Adrenal gland (tissue), 12 donors: Measurements from ENCODE around the gene DPYD. TPM values are rescaled to one million over a fixed set of nuclear protein-coding genes. Genes with fewer than 3 reads are reported as not detected.

Experiments used
- DNase-seq, 7 donors: peaks; one replicate each; pipeline ENCODE4 v3.0.0-alpha.2; 2019 to 2020
- H3K27ac ChIP-seq, 5 donors: fragments of 200-600 bp; sonication (generic) in 4 of 5; 1 replicate in 3 of 5; 2 replicates in 2 of 5; pipeline versions ENCODE4 v1.5.1 to v1.8.0; 2016 to 2020; ENCODE audit warnings: mild to moderate bottlenecking in 1 of 5
- H3K27me3 ChIP-seq: fragments of 200-600 bp; 2 replicates; pipeline ENCODE4 v1.8.0; 2021
- H3K36me3 ChIP-seq, 2 donors: fragments of 200-600 bp; replicated peaks in 1 of 2; 1 replicate in 1 of 2; 2 replicates in 1 of 2; pipeline versions ENCODE4 v1.5.1 to v1.8.0; 2018 to 2022
- H3K4me1 ChIP-seq, 2 donors: fragments of 200-600 bp; replicated peaks in 1 of 2; 1 replicate in 1 of 2; 2 replicates in 1 of 2; pipeline versions ENCODE4 v1.5.1 to v1.8.0; 2018 to 2021
- H3K4me3 ChIP-seq, 4 donors: fragments of 200-600 bp; sonication (generic) in 3 of 4; one replicate each; pipeline ENCODE4 v1.5.1; 2016 to 2018
- H3K9me3 ChIP-seq, 3 donors: fragments of 200-600 bp; sonication (generic) in 1 of 3; replicated peaks in 1 of 3; 1 replicate in 2 of 3; 2 replicates in 1 of 3; pipeline versions ENCODE4 v1.5.1 to v1.8.0; 2016 to 2021
- POLR2A ChIP-seq, 2 donors: fragments of 450-650 bp; IDR thresholded peaks; one replicate each; pipeline ENCODE4 v1.6.1; 2017; ENCODE audit warnings: antibody characterized with exemption in 2 of 2, mild to moderate bottlenecking in 2 of 2, moderate library complexity in 1 of 2
- WGBS, 4 donors: extraction: QIAGEN DNeasy Blood & Tissue Kit in 2 of 4; methylation state at CpG; one replicate each; pipeline versions ENCODE4 v1.1.5 to v1.1.7; 2013 to 2017; 5-methylcytosine and 5-hydroxymethylcytosine counted together
- intact Hi-C, 2 donors: fragments of 100-400 bp; cut with DNase I; formaldehyde crosslinking; loops; one replicate each; pipeline versions ENCODE4 v1.14.1 to v1.15.0; 2022 to 2023
- polyA plus RNA-seq, 3 donors: library from polyadenylated mRNA; stranded (reverse); fragments of 200-250 nt in 2 of 3; fragments of 350-450 nt in 1 of 3; fragmentation: Illumina TruSeq in 1 of 3; extraction: RNeasy Lipid Tissue Mini Kit (QIAGEN cat#74804) in 1 of 3; gene quantifications; one replicate each; pipeline ENCODE4 v1.2.3, GENCODE V29; 2013 to 2014
- total RNA-seq, 9 donors: library from RNA; depleted of rRNA in 4 of 9; stranded (reverse); fragments of >200 nt in 4 of 9; fragments of 120-200 nt in 1 of 9; fragmentation: NEBNext Ultra II Directional in 1 of 9; extraction: Animal tissue kit (Norgen Biotek cat#: 25700) in 1 of 9; gene quantifications; one replicate each; pipeline versions ENCODE4 v1.1.0 to v1.2.4, GENCODE V29; 2013 to 2023
- TF ChIP-seq, protein P1 (sequence below), 6 experiments: fragments of 450-650 bp in 4 of 6; fragments of 200-600 bp in 2 of 6; sonication (generic) in 1 of 6; IDR thresholded peaks; 1 replicate in 5 of 6; 2 replicates in 1 of 6; pipeline versions ENCODE4 v1.5.1 to v1.8.0; 2016 to 2021; ENCODE audit warnings: antibody characterized with exemption in 6 of 6, mild to moderate bottlenecking in 2 of 6, moderate library complexity in 1 of 6
- donor health status: healthy with polysubstance abuse.
- donor health status: Bipolar disorder and iron deficiency.
- donor health status: DM: yes; HTN: yes; CAD: no.
- donor health status: DM: no; HTN: no; CAD: no.
- donor health status: DM: no; HTN: no; CAD: no.
- donor health status: DM: yes; HTN: yes; CAD: no.

Gene DPYD
- total and polyA plus RNA-seq, 12 donors: 6.6 to 73.1 (median 30.2) TPM

DNA sequence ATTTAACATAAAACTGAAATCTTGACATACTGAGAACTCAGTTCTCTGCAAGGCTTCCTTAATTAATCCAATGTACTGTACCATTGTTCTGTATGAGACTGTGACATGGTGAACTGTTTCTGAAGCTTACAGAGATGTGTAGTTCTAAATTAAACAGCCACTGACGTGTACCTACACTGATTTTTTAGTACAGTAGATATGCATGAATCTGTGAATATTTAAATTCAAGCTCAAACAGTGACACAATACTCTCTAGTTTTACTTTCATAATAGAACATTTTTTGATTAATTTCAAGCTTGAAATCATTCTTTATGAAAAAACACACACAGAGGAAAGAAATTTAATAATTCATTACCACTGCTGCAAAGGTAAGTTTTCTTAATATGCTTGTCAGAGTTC, 621.9 kb downstream of the DPYD start:
- Histone ChIP-seq H3K27ac (no peak overlapping the region), H3K4me1 (no peaks in the 10 kb centered on the region), H3K4me3 (no peak overlapping the region), H3K27me3 (no peaks in the 10 kb centered on the region), H3K36me3 (no peaks in the 10 kb centered on the region), H3K9me3 (no peaks in the 10 kb centered on the region)
- no peak for DNase-seq
- TF ChIP-seq, protein P1, sequence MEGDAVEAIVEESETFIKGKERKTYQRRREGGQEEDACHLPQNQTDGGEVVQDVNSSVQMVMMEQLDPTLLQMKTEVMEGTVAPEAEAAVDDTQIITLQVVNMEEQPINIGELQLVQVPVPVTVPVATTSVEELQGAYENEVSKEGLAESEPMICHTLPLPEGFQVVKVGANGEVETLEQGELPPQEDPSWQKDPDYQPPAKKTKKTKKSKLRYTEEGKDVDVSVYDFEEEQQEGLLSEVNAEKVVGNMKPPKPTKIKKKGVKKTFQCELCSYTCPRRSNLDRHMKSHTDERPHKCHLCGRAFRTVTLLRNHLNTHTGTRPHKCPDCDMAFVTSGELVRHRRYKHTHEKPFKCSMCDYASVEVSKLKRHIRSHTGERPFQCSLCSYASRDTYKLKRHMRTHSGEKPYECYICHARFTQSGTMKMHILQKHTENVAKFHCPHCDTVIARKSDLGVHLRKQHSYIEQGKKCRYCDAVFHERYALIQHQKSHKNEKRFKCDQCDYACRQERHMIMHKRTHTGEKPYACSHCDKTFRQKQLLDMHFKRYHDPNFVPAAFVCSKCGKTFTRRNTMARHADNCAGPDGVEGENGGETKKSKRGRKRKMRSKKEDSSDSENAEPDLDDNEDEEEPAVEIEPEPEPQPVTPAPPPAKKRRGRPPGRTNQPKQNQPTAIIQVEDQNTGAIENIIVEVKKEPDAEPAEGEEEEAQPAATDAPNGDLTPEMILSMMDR (IDR thresholded peaks at IDR 0.05): no peak
- no peak for TF ChIP-seq POLR2A (IDR thresholded peaks at IDR 0.05)
- intact Hi-C loops: no loop called here
- 83 to 93% (median 91%) methylated on average over 1 of the region's 1 CpG for WGBS, 4 donors

DNA sequence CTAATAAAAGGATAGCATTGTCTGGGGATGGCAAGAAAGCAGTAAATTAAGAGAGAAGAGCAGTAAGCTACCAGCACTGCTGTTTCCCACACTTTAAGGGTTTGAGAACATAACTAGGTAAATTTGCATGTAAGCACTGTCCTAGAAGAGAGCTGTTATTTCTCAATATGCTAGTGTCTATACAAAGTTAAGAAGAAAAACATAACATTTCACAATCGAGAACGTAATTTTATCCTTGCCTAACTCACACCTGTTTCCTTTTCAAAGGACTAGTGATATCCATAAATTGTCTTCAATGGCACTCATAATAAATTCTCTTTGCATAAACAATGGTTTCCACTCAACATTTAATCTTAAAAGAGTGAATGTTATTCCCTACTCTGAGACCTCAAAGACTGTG, 623.2 kb downstream of the DPYD start:
- Histone ChIP-seq H3K36me3 (no peaks in the 10 kb centered on the region), H3K27me3 (no peaks in the 10 kb centered on the region), H3K9me3 (no peaks in the 10 kb centered on the region), H3K4me1 (no peaks in the 10 kb centered on the region), H3K4me3 (no peak overlapping the region), H3K27ac (no peak overlapping the region)
- DNase-seq: no peak
- 82 to 88% (median 85%) methylated on average over 2 of the region's 2 CpGs for WGBS, 4 donors
- no peak for TF ChIP-seq POLR2A (IDR thresholded peaks at IDR 0.05)
- TF ChIP-seq, protein P1 (IDR thresholded peaks at IDR 0.05): no peak
- intact Hi-C loops: no loop called here

DNA sequence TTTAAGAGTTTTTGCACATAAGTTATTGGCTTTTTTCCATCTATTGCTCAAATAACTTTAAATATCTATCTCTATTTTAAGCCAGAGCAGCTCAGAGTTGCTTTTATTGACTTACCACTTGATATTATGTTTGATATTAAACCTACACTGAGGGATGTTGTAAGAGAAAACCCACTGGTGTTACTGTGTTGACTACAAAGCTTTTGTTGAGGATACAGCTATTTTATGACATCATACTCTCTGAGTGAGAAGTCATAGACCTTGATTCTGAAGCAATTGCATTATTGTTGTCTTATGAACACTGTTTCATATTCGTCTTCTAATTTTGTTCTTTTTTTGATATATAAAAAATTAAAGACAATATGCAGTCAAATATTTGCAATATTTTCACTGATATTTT, 638.9 kb downstream of the DPYD start:
- Histone ChIP-seq H3K36me3 (no peaks in the 10 kb centered on the region), H3K27me3 (no peaks in the 10 kb centered on the region), H3K4me1 (peaks cover 12 to 14% of the 10 kb centered on the region in 2 donors), H3K9me3 (no peaks in the 10 kb centered on the region), H3K27ac (no peak overlapping the region), H3K4me3 (no peak overlapping the region)
- no peak for DNase-seq
- WGBS, 4 donors: 77 to 93% (median 86%) methylated on average over 1 of the region's 1 CpG
- intact Hi-C loops: no loop called here
- no peak for TF ChIP-seq POLR2A (IDR thresholded peaks at IDR 0.05)
- TF ChIP-seq, protein P1 (IDR thresholded peaks at IDR 0.05): no peak

DNA sequence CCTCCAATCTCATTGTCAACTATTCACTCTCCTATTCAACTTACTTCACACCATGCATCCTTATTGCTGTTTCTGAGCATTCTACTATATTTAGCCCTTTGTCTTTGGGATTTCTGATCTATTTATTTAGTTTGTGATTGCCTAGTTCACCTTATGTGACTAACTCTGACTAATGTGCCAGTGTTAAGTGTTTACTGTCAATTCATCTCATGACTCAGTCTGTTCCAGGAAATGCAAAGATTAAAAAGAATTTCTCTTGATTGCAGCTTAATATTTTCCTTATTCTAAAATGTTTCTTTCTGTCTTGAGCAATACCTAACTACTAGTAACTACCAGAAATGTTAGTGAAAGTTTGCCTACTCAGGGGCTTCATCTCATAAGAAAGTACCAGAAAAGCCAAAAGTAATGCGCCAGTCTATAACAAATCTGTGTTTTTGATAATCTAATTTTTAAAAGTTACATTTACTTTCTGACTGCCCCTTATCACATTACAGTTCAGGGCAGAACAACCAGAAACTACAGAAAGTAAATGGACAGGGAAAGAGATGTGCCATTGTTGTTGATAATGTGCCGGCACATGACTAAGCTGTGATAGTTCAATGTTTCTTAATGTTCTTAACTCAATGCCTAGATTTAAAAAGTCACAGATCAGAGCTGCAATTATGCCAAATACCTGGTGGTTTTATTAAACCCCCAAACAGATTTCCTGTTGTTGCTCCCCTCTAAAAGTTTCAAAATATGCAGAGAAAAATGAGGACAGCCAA, 642.8 kb downstream of the DPYD start:
- 68 to 78% (median 73%) methylated on average over 2 of the region's 2 CpGs for WGBS, 4 donors
- H3K9me3 ChIP-seq: no peaks in the 10 kb centered on the region
- H3K4me1 ChIP-seq: peaks cover 12 to 14% of the 10 kb centered on the region in 2 donors
- peak overlapping the region in 2 of 5 donors; percentile 67 to 82 for H3K27ac ChIP-seq
- intact Hi-C loops: no loop called here
- TF ChIP-seq POLR2A (IDR thresholded peaks at IDR 0.05): no peak
- TF ChIP-seq, protein P1 (IDR thresholded peaks at IDR 0.05): no peak
- H3K36me3 ChIP-seq: no peaks in the 10 kb centered on the region
- H3K4me3 ChIP-seq: no peak overlapping the region
- DNase-seq: peak in 1 of 7 donors; percentile 7
- H3K27me3 ChIP-seq: no peaks in the 10 kb centered on the region
